GM18499 (cell line): Measurements from ENCODE around the gene CEP68.
A peak's percentile ranks its signal among the peaks of the same experiment; 100 is the strongest.
"Not testable (repeated sequence)": the region's sequence is repeated elsewhere in the genome, so short reads cannot be mapped to it uniquely, and the experiment has no call there.

Experiments used
- ATAC-seq: cut with Tn5 transposase; IDR thresholded peaks from one replicate; pipeline ENCODE4 v1.9.1; 2021; ENCODE audit warnings: moderate number of reproducible peaks; ENCODE audit not compliant: insufficient read depth, unreplicated experiment

Gene CEP68, protein sequence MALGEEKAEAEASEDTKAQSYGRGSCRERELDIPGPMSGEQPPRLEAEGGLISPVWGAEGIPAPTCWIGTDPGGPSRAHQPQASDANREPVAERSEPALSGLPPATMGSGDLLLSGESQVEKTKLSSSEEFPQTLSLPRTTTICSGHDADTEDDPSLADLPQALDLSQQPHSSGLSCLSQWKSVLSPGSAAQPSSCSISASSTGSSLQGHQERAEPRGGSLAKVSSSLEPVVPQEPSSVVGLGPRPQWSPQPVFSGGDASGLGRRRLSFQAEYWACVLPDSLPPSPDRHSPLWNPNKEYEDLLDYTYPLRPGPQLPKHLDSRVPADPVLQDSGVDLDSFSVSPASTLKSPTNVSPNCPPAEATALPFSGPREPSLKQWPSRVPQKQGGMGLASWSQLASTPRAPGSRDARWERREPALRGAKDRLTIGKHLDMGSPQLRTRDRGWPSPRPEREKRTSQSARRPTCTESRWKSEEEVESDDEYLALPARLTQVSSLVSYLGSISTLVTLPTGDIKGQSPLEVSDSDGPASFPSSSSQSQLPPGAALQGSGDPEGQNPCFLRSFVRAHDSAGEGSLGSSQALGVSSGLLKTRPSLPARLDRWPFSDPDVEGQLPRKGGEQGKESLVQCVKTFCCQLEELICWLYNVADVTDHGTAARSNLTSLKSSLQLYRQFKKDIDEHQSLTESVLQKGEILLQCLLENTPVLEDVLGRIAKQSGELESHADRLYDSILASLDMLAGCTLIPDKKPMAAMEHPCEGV

DNA sequence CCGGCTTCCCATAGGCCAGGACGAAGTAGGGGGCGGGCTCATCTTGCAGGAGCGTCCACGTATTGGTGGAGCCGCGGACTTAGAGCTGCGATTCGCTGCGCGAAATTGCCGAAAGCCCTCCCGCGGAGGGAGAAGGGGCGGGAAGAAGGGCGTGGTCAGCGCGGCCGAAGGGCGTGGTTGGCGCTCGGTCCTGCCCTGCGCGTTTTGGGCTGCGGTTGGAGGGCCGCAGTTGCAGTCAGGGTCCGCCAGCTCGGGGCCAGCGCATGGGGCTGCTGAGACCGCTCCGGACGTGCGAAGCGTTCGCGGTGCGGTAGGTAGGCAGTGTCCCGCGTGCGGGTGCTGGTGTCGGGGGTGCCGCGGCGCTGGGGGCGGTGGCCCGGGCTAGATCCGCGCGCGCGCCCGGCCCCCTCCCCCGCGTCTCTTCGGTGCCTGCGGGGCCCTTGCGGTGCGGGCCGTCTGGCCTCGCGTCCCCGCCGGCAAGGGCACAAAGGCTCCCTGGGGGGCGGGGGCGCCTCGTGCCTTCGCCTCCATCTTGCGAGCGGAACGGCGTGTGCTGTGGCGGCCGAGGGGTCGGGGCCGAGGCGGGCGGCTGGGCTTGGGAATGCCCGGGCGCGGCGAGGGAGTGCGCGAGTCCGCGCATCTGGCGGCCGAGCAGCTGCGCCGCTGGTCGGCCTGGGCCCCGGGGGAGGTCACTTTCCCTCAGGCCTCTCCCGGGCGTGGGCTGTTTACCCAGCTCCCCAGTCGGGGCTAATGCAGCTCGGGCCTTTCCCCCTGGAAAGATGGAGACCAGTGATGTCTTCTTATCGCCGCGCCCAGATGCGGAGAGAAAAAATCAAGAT, at the start of gene CEP68:
Gene CEP68, plus strand, starts transcription at position 202 of the 839 bp plus-strand sequence. CDS start 13,029 bp downstream, outside the sequence.
- peak; percentile 60 for ATAC-seq

DNA sequence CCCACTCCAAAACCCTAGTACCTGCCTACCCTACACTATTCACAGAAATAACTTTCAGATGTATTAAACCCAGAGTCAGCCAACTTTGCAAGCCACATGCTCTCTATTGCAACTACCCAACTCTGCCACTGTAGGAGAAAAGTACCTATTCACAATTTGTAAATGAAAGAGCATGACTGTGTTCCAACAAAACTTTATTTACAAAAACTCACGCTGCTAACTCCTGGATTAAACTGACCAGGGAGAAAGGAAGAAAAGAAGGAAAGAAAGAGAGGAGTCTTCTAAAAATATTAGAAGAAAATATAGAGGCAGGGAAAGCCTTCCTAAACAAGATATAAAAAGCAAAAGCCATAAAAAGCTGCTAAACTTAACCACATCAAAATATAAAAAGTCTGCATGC, 42.4 kb upstream of the CEP68 start:
- ATAC-seq: no peak

DNA sequence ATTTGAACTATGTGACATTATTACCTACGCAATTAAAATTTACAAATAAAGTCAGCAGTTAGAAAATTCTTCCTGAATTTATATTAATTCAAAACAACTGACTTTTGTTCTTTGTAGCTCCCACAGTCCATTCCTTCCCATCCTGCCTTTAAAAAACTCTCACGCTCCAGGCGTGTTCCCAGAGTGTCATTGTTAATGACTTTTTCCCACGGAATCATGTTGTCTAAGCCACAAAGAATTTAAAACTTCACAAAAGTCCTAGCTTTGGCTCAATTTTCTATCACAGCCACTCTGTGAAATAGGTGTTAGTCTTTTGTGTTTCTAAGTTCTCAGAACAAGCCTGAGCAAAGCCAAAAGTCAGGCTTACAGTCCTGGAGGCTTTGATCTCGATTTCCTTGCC, 40.5 kb upstream of the CEP68 start:
- no peak for ATAC-seq

DNA sequence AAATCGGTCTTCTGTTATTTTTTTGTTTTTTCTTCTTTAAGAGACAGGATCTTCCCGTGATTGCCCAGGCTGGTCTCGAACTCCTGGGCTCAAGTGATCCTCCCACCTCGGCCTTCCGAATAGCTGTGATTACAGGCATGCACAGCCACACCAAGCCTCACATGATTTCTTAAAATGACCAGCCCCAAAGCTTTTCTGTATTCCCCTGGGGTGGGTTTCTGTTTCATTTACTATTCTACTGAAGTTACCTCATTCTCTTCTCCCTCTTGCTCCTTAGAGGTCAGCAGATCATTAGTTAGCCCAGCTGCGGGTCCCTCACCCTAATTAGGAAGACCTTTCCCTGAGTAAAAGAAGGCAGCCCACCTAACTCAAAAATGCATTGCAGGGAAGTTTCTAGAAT, 39.4 kb upstream of the CEP68 start:
- ATAC-seq: no peak

DNA sequence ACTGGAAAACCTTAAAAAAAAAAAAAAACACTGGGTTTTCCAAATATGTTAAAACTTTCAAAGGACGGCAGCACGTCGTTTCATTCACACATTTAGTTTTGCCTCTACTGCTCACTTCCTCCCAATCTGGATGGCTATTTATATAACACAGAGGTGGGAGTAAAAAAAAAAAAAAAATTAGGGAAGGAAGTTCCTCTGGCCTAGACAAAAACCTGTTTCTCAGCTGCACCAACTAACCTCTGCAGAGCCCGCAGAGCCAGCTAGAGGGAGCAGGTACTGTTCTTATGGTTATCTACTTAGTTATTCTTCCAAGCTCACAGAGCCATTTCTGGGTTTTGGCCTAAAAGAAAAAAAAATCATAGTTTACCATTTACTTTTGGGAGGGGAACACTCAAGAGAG, 38.9 kb upstream of the CEP68 start:
- no peak for ATAC-seq

DNA sequence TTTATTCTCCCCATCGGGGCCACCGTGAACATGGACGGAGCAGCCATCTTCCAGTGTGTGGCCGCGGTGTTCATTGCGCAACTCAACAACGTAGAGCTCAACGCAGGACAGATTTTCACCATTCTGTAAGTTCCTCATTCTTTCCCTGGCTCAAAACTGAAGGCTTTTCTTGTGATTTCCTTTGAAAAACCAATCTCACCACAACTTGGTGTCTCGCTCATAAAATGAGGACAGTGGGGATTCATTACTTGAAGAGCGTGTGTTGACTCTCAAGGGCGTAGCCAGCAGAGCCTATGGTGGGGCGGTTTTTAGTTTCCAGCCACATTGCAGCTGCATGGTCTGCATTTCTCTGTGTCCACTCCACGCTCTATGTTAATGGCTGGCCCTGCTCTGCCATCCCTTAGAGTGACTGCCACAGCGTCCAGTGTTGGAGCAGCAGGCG, 38.1 kb upstream of the CEP68 start:
- no peak for ATAC-seq

DNA sequence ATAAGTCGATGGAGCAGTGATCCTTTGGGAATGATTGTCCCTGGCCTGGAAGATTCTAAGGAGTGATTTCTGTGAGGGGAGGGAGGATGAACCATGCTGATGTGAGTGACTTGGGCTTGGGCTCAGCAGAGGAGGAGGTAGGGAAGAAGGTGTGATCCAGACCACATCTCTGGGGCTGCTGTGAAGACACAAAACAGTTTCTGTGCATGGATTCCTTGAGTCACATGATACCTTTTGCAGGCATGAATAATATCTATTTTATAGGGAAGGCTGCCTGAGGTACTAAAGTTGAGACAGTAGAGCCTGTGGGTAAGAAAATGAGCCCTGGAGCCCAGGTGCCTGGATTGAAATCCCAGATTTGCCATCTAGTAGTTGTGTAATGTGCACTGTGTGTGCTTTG, 37.2 kb upstream of the CEP68 start:
- no peak for ATAC-seq

DNA sequence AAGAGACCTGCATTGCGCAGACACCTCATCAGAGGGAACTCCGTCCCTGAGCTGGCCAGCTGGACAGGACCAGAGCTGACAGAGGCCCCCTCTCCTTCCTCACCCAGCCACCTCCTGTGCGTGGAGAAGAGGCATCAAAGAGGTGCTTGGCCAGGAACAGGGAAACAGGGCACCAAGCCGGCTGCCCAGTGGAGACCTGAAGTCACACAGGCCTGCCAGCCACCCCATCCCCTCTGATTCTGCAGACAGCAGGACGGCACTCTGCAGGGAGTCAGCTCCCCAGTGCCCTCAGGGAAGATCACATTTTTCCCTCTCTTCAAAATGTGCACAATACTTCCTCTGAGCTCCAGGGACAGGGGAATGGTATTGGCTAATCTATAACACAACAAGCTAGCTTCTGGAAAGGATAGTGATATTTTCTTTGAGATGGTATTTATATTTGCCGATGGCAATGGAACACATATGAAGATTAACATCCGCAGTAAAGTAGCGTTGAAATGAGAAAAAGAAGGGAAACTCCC, 36.5 kb upstream of the CEP68 start:
- ATAC-seq: no peak

DNA sequence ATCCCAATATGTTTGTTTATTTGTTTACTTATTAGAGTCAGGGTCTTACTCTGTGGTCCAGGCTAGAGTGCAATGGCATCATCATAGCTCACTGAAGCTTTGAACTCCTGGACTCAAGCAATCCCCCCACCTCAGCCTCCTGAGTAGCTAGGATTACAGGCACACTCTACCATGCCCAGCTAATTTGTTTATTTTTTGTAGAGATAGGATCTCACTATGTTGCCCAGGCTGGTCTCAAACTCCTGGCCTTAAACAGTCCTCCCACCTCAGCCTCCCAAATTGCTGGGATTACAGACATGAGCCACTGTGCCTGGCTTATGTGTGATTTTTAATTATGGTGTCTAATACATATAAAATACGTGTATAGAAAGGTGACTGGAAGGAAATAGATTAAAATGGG, 36.0 kb upstream of the CEP68 start:
- ATAC-seq: not testable (repeated sequence)

DNA sequence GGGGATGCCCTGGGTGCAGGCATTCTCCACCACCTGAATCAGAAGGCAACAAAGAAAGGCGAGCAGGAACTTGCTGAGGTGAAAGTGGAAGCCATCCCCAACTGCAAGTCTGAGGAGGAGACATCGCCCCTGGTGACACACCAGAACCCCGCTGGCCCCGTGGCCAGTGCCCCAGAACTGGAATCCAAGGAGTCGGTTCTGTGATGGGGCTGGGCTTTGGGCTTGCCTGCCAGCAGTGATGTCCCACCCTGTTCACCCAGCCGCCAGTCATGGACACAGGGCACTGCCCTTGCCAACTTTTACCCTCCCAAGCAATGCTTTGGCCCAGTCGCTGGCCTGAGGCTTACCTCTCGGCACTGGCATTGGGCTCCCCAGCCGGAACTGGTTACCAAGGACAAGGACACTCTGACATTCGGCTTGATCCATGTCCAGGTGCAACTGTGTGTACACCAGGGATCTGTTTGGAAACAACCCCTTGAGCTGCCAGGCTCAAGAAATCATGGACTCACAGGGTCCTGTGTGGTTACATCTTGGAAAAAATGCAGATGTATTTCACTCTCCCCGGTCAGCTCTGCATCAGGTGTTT, 35.2 kb upstream of the CEP68 start:
- ATAC-seq: no peak

DNA sequence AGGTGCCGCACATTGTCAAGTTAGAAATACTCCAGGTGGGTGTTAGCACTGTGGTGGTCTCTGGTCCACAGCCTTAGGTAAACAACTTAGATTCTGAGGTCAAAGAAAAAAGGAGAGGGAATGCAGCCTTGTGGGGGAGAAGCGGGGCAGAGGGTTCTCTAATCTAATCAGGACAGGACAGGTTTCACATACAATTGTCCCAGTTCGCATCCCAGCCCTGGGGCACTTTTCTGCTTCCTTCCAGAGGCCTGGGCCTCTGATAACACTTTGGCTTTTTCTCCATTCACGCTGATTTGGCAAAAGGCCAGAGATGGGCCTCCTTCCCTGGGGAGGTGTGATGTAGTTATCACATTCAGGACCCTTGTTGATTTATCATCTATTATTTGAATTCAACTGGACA, 34.5 kb upstream of the CEP68 start:
- ATAC-seq: no peak

DNA sequence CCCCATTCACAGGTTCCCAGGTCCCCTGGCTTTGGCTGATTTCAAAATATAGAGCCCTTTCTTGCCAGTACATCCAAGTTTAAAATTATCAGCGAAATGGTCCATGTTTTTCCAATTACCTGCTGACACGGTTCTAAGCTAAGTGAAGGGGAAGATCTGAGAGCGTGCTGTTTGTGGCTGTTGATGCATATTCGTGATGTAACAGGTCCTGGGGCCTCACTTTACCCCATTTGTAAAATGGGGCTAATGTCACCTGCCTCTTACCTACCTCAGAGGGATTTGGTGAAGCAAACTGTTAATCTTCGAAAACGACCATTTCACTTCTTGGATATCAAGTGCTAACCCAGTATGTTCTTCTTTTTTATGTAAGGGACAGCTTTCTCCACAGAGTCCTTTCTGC, 34.0 kb upstream of the CEP68 start:
- ATAC-seq: no peak

DNA sequence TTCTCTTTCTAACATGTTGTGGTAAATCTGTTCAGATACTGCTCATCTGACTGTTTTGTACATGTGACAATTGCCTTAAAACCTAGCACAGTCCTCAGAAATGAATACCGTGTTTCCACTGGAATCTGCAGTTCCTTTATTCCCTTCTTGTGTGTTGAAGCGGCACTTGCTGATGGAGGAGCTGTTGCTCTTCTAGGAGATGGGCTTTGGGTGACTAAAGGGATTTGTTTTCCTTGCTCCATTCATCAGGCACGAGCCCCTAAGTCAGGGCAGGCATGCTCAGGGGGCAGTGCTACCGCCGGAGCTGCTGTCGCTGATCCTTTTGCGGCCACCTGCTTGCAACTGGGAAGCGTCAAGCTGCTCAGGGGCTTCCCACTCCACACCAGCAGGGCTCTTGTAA, 32.5 kb upstream of the CEP68 start:
- ATAC-seq: no peak

DNA sequence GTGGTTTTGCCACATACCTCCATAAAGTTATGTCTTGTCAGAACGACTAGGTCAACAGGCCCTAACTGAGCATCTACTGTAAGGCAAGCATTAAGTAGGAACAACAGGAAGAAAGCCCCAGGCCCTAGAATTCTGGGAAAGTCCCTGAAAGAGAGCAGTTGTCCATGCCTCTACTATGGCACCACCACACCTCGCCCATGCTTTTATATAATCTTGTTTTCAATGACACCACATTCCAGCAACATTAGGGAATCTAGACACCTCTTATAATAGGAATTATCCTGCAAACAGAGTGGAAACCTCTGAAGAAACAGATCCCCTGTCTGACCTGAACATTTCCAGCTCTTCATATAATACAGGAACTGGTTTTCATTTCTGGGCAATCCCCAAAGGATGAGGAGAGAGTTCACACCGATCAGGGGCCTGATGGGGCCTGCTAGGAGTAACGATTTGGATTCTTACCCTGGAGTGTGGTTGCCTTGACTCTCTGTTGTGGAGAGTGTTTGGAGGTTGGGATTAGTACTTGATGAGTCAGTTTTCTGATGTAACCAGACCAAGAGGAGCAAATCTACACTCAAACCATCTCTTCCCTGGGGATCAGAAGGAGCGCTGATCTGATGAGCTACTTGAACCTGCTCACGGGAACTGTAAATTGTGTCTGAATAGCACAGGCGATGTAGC, 31.9 kb upstream of the CEP68 start:
- no peak for ATAC-seq

DNA sequence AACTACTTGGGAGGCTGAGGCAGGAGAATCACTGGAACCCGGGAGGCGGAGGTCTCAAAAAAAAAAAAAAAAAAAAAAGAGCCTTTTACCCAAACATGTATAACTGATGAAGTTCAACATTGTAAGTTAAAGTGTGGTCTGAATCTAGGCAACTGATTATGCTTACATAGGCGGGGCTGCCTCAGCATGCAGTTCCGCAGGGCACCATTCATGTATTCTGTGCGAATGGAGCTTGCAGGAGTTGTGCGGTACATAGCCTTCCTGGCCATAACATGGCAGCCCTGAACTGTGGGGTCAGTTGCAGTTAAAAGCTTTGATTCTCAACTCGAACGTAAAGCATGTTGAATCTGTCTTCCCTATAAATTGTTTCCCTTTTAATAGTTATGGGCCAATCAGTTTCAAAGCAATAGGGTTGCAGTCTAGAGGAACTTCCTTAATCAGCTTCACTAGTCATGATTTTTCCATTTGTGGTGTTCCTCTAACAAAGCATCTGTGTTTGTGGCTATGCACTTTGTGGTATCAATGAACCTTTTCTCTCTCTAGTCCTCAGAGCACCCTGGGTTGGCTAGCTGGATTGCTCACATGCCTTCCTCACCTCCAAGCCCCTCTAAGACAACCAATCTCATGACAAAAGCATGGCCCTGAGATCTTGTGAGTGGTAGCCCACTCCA, 30.6 kb upstream of the CEP68 start:
- no peak for ATAC-seq

DNA sequence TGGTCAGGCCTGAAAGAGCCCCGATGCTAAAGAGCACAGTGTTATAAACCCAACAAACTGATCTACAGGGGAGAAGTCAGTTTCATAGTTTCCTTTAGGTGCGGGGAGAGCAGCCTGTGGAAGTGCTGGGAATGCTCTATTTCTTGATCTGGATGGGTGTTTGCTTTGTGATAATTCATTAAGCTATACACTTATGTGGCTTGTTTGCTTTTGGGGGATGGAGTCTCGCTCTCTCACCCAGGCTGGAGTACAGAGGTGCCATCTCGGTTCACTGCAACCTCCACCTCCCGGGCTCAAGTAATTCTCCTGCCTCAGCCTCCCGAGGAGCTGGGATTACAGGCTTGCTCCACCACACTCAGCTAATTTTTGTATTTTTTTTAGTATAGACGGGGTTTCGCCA, 30.1 kb upstream of the CEP68 start:
- no peak for ATAC-seq

DNA sequence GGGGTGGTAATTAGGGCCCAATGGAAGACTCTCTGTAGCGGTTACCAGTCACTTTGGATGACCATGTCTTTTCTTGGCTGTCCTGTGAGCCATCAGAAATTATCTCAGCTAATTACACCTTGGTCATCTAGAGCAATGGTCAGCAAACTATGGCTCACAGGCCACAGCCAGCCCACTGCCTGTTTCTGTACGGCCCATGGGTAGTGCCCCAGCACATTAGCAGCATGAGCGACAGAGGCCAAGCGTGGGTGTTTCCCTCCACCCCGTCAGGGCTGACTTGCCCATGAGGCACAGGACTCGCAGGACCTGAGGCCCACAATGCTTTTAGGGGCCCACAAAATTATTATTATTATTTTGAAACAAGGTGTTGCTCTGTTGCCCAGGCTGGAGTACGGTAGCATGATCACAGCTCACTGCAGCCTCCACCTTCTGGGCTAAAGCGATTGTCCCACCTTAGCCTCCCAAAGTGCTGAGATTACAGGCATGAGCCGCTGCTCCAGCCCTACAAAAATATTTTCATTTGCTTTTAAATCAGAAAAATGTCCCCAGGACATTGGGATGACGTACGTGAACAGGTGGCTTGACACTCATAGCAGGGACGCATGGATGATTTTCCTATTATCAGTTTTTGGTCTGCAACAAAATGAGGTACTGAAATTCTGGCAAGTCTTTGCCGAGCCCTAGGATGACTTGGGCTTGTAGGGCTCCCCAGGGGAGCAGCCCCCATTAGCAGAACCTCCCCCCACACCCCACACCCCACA, 29.3 kb upstream of the CEP68 start:
- no peak for ATAC-seq

DNA sequence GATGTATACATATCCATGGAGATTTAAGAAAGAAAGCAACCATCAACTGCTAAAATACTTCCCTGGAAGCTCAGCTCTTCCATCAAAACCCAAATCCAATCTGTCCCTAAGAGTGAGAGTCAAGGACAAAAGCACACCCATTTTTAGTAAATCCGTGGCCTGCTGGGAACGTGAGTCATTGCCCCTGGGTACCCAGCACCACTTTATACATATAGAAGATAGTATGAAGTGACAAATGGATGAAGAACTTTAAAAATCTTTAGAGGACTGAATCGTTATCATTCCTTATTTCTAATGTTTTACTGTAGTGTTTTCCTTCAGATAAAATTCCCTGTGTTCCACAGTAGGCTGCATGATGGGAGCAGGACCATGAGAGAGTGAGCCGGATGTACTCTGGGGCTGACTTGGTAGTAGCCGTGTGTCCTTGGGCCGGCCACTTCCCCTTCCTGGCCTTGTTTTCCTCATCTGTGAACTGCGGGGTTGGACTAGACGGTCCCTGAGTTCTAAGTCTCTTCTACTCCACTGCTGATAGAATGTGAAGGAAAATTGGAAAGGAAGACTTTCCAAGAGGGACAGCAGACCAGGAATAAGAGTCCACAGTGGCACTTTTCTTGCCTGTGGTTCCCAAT, 28.5 kb upstream of the CEP68 start:
- ATAC-seq: no peak
